HCT116 (cell line): ENCODE results near the gene SMIM28. TPM values are rescaled to one million over a fixed set of nuclear protein-coding genes. Genes with fewer than 3 reads are reported as not detected.

ENCODE experiments used
- ATAC-seq: fragments of 200-7000 bp; cut with Tn5 transposase; 2 replicates; pipeline ENCODE4 v1.9.1; 2020; ENCODE audit warnings: mild to moderate bottlenecking, moderate library complexity
- BruUV-seq: library from RNA; stranded (reverse); fragments of 400-500 nt; replicated peaks from 2 replicates; lab custom pipeline; 2021; lab: Mats Ljungman, UMichigan
- CTCF ChIA-PET: fragments of 300-600 bp; sonication (Branson Sonifier 250); formaldehyde crosslinking; loops from one replicate; lab custom pipeline; 2021; ENCODE audit warnings: antibody characterized with exemption; lab: Charles Lee
- POLR2A ChIA-PET: fragments of 300-600, 350-600 bp; sonication (Branson Sonifier 250); formaldehyde crosslinking; loops from one replicate; lab custom pipeline; 2021; ENCODE audit warnings: antibody characterized with exemption; lab: Charles Lee
- RAD21 ChIA-PET, 2 experiments: fragments of 300-600 bp; sonication (Branson Sonifier 250); formaldehyde crosslinking; loops; one replicate each; lab custom pipeline; 2023; ENCODE audit warnings: low total read pairs in 2 of 2; ENCODE audit not compliant: uncharacterized antibody in 2 of 2, unreplicated experiment in 2 of 2, low non-redundant PET in 1 of 2; lab: Charles Lee
- DNase-seq: peaks from one replicate; pipeline ENCODE4 v3.0.0-alpha.2; 2010; ENCODE audit warnings: low read depth, low spot score
- H2AFZ ChIP-seq: fragments of 200-600 bp; shearing (Covaris generic), sonication (generic); 2 replicates; pipeline ENCODE4 v1.6.1; 2017; ENCODE audit warnings: low read depth, mixed run types, mixed read lengths, antibody characterized with exemption, low read length; ENCODE audit not compliant: poor library complexity, severe bottlenecking
- H3K27ac ChIP-seq: 2 replicates; pipeline ENCODE4 v1.5.1; 2012; ENCODE audit warnings: low read depth, low read length
- H3K27me3 ChIP-seq: fragments of 200-600 bp; sonication (generic); 2 replicates; pipeline ENCODE4 v1.6.1; 2016; ENCODE audit warnings: mixed run types, low read length, mixed read lengths; ENCODE audit not compliant: insufficient read depth
- H3K36me3 ChIP-seq, 2 experiments: fragments of 200-500 bp in 1 of 2; fragments of 200-600 bp in 1 of 2; sonication (Bioruptor generic) in 1 of 2; sonication (generic) in 1 of 2; 2 replicates each; pipeline versions ENCODE4 v1.5.1 to v1.6.1; 2014 to 2016; ENCODE audit warnings: low read length in 2 of 2, inconsistent platforms in 1 of 2, mixed read lengths in 1 of 2, mixed run types in 1 of 2; ENCODE audit not compliant: insufficient read depth in 2 of 2, control insufficient read depth in 1 of 2
- H3K4me1 ChIP-seq, 2 experiments: fragments of 200-600 bp in 1 of 2; sonication (generic) in 1 of 2; 2 replicates each; pipeline versions ENCODE4 v1.5.1 to v1.6.1; 2012 to 2017; ENCODE audit warnings: low read length in 2 of 2, inconsistent platforms in 1 of 2, mild to moderate bottlenecking in 1 of 2, mixed read lengths in 1 of 2, mixed run types in 1 of 2, moderate library complexity in 1 of 2; ENCODE audit not compliant: insufficient read depth in 2 of 2, control insufficient read depth in 1 of 2
- H3K4me2 ChIP-seq: fragments of 200-600 bp; sonication (generic); 2 replicates; pipeline ENCODE4 v1.6.1; 2017; ENCODE audit warnings: mixed run types, low read length, mixed read lengths
- H3K4me3 ChIP-seq, 2 experiments: fragments of 200-600 bp in 1 of 2; sonication (generic) in 1 of 2; replicated peaks in 1 of 2; 2 replicates each; pipeline ENCODE4 v1.5.1; 2011 to 2016; ENCODE audit warnings: low read length in 2 of 2, control low read depth in 1 of 2, low read depth in 1 of 2, mild to moderate bottlenecking in 1 of 2, mixed read lengths in 1 of 2, mixed run types in 1 of 2
- H3K79me2 ChIP-seq: fragments of 200-600 bp; sonication (generic); 2 replicates; pipeline ENCODE4 v1.6.1; 2017; ENCODE audit warnings: mild to moderate bottlenecking, mixed run types, low read length, moderate library complexity, mixed read lengths; ENCODE audit not compliant: insufficient read depth
- H3K9ac ChIP-seq: fragments of 200-600 bp; sonication (generic); 2 replicates; pipeline ENCODE4 v1.6.1; 2016; ENCODE audit warnings: low read length, mixed read lengths
- H3K9me2 ChIP-seq: fragments of 200-600 bp; sonication (generic), shearing (Covaris generic); 2 replicates; pipeline ENCODE4 v1.6.1; 2017; ENCODE audit warnings: mixed run types, mild to moderate bottlenecking, moderate library complexity; ENCODE audit not compliant: insufficient read depth
- H3K9me3 ChIP-seq, 2 experiments: fragments of 200-500 bp in 1 of 2; fragments of 200-600 bp in 1 of 2; sonication (Bioruptor generic) in 1 of 2; sonication (generic) in 1 of 2; 2 replicates each; pipeline ENCODE4 v1.6.1; 2014 to 2017; ENCODE audit warnings: low read length in 2 of 2, mixed read lengths in 2 of 2, inconsistent platforms in 1 of 2, low read depth in 1 of 2, mild to moderate bottlenecking in 1 of 2, mixed run types in 1 of 2, moderate library complexity in 1 of 2; ENCODE audit not compliant: control insufficient read depth in 1 of 2, insufficient read depth in 1 of 2
- H4K20me1 ChIP-seq: fragments of 200-600 bp; sonication (generic), shearing (Covaris generic); 2 replicates; pipeline ENCODE4 v1.6.1; 2017; ENCODE audit warnings: mixed run types, mild to moderate bottlenecking, moderate library complexity; ENCODE audit not compliant: insufficient read depth
- ATF3 ChIP-seq: IDR thresholded peaks from 2 replicates; pipeline ENCODE4 v1.6.1; 2012
- CTCF ChIP-seq, 3 experiments: fragments of 200-600 bp in 1 of 3; sonication (generic) in 1 of 3; IDR thresholded peaks in 2 of 3; conservative IDR thresholded peaks in 1 of 3; 2 replicates each; pipeline ENCODE4 v1.5.1; 2012 to 2017; ENCODE audit warnings: low read depth in 2 of 3, low read length in 2 of 3, antibody characterized with exemption in 1 of 3, borderline replicate concordance in 1 of 3, control low read depth in 1 of 3, mild to moderate bottlenecking in 1 of 3, mixed read lengths in 1 of 3, mixed run types in 1 of 3, moderate library complexity in 1 of 3; ENCODE audit not compliant: insufficient read depth in 1 of 3
- EGR1 ChIP-seq: IDR thresholded peaks from 2 replicates; pipeline ENCODE4 v1.6.1; 2012; ENCODE audit warnings: low read depth
- ELF1 ChIP-seq: IDR thresholded peaks from 2 replicates; pipeline ENCODE4 v1.6.1; 2012; ENCODE audit warnings: low read depth, borderline replicate concordance
- EZH2 ChIP-seq: fragments of 200-600 bp; sonication (generic); IDR thresholded peaks from 2 replicates; pipeline ENCODE4 v1.6.1; 2017; ENCODE audit warnings: antibody characterized with exemption, mixed run types
- FOSL1 ChIP-seq: IDR thresholded peaks from 2 replicates; pipeline ENCODE4 v1.6.1; 2012; ENCODE audit warnings: low read depth
- JUND ChIP-seq: IDR thresholded peaks from 2 replicates; pipeline ENCODE4 v1.6.1; 2012
- MAX ChIP-seq: IDR thresholded peaks from 2 replicates; pipeline ENCODE4 v1.6.1; 2012
- POLR2A ChIP-seq: IDR thresholded peaks from 2 replicates; pipeline ENCODE4 v1.7.0; 2011; ENCODE audit warnings: borderline replicate concordance; ENCODE audit not compliant: insufficient read depth, insufficient read length; ENCODE audit errors: extremely low read depth
- RAD21 ChIP-seq: IDR thresholded peaks from 2 replicates; pipeline ENCODE4 v1.6.1; 2012; ENCODE audit warnings: low read depth, mild to moderate bottlenecking
- REST ChIP-seq: IDR thresholded peaks from 2 replicates; pipeline ENCODE4 v1.6.1; 2012; ENCODE audit warnings: low read depth
- SIN3A ChIP-seq: IDR thresholded peaks from 2 replicates; pipeline ENCODE4 v1.6.1; 2012; ENCODE audit warnings: low read depth
- SRF ChIP-seq: IDR thresholded peaks from 2 replicates; pipeline ENCODE4 v1.6.1; 2012; ENCODE audit warnings: low read depth
- TCF7L2 ChIP-seq: IDR thresholded peaks from 2 replicates; pipeline ENCODE4 v1.7.0; 2011; ENCODE audit warnings: borderline replicate concordance, inconsistent platforms; ENCODE audit not compliant: insufficient read depth, insufficient read length; ENCODE audit errors: extremely low read depth
- ZBTB33 ChIP-seq: IDR thresholded peaks from 2 replicates; pipeline ENCODE4 v1.6.1; 2011; ENCODE audit warnings: mild to moderate bottlenecking, low read length, moderate library complexity; ENCODE audit not compliant: insufficient replicate concordance; ENCODE audit errors: extremely low read depth
- intact Hi-C: fragments of 100-400 bp; cut with micrococcal nuclease; formaldehyde crosslinking; loops from 2 replicates; pipeline ENCODE4 v1.10.0; 2022
- total RNA-seq: library from RNA; stranded (reverse); gene quantifications from one replicate; pipeline ENCODE4 v1.2.1, GENCODE V29; 2021; ENCODE audit not compliant: unreplicated experiment

Gene SMIM28
- total RNA-seq, 1 experiment from 2014 or later = not detected

- H3K4me2 ChIP-seq = no peak overlapping the region
- no peaks in the 10 kb centered on the region for H3K9me2 ChIP-seq
- no peaks in the 10 kb centered on the region for H4K20me1 ChIP-seq
- DNase-seq = no peak
- POLR2A ChIA-PET = no interaction called here
- TF ChIP-seq ELF1 = no peak
- no peak for TF ChIP-seq POLR2A
- no peak for TF ChIP-seq FOSL1
- no peak for TF ChIP-seq ATF3
- TF ChIP-seq SIN3A = no peak
- TF ChIP-seq REST = no peak
- no peak for TF ChIP-seq ZBTB33
- TF ChIP-seq MAX = no peak
- no peak for TF ChIP-seq EZH2
- TF ChIP-seq EGR1 = no peak
- TF ChIP-seq CTCF (IDR thresholded peaks at IDR 0.05 in 2 of 3, conservative IDR thresholded peaks at IDR 0.05 in 1 of 3; ENCODE audit: borderline replicate concordance in 1 of 3, insufficient read depth in 1 of 3, low read depth in 2 of 3, low read length in 2 of 3) = no peak
- TF ChIP-seq RAD21 = no peak
- no peak for TF ChIP-seq JUND
- TF ChIP-seq TCF7L2 = no peak
- no peak for TF ChIP-seq SRF
- no peak overlapping the region for H3K4me3 ChIP-seq
- no peaks in the 10 kb centered on the region for H3K4me1 ChIP-seq
- ATAC-seq = no peak
- no peaks in the 10 kb centered on the region for H3K79me2 ChIP-seq
- H3K9ac ChIP-seq = no peak overlapping the region
- CTCF ChIA-PET = no interaction called here
- BruUV-seq = no TSS peak
- H3K9me3 ChIP-seq = no peaks in the 10 kb centered on the region
- intact Hi-C loops = loop anchor here (2.0 to 5.0 kb wide), 3 partner anchors 161 to 339 kb away; no protein-coding TSS in a partner anchor
- RAD21 ChIA-PET = no interaction called here
- no peaks in the 10 kb centered on the region for H3K27me3 ChIP-seq
- H3K27ac ChIP-seq = no peak overlapping the region
- no peaks in the 10 kb centered on the region for H3K36me3 ChIP-seq
- H2AFZ ChIP-seq = no peak overlapping the region
Observed at GRCh38 chr6:138427701-138428100, 50.0 kb downstream of the SMIM28 start.
